ENCODE results near the gene HPCA. TPM values are rescaled to one million over a fixed set of nuclear protein-coding genes. Genes with fewer than 3 reads are reported as not detected.

Gene HPCA
- total and polyA plus RNA-seq, 10 donors, result 0.29 to 0.33 (median 0.32) TPM; not detected in 7

- intact Hi-C loops (cut with DNase I; ENCODE audit: low total_unique reads), result no loop called here
- peaks cover 0 to 33% (median 4%) of the 10 kb centered on the region in 7 donors for H3K27me3 ChIP-seq (replicated peaks in 1 of 7)
- H3K36me3 ChIP-seq, result no peaks in the 10 kb centered on the region
- H3K9me3 ChIP-seq, result no peaks in the 10 kb centered on the region
- DNase-seq, result no peak
- H3K4me1 ChIP-seq, result peaks cover 0 to 5% (median 1%) of the 10 kb centered on the region in 6 donors
- no peak overlapping the region for H3K27ac ChIP-seq
- no peak overlapping the region for H3K4me3 ChIP-seq
- 84 to 89% (median 85%) methylated on average over 7 of the region's 7 CpGs for WGBS, 5 donors
- TF ChIP-seq CTCF (IDR thresholded peaks at IDR 0.05 in 8 of 11, conservative IDR thresholded peaks at IDR 0.05 in 3 of 11) (no peak), POLR2A (IDR thresholded peaks at IDR 0.05) (no peak), POLR2AphosphoS5 (IDR thresholded peaks at IDR 0.05) (no peak)
Observed at GRCh38 chr1:32906654-32907053, 20.4 kb downstream of the HPCA start.

- Histone ChIP-seq H3K36me3 (no peaks in the 10 kb centered on the region), H3K27ac (no peak overlapping the region), H3K4me3 (no peak overlapping the region), H3K9me3 (no peaks in the 10 kb centered on the region), H3K27me3 (replicated peaks in 1 of 7) (peaks cover 0 to 25% (median 0%) of the 10 kb centered on the region in 7 donors), H3K4me1 (no peaks in the 10 kb centered on the region)
- TF ChIP-seq POLR2A (IDR thresholded peaks at IDR 0.05) (no peak), POLR2AphosphoS5 (IDR thresholded peaks at IDR 0.05) (no peak), CTCF (IDR thresholded peaks at IDR 0.05 in 8 of 11, conservative IDR thresholded peaks at IDR 0.05 in 3 of 11) (no peak)
- no peak for DNase-seq
- intact Hi-C loops (cut with DNase I; ENCODE audit: low total_unique reads), result no loop called here
- 25 to 38% (median 31%) methylated on average over 4 of the region's 4 CpGs for WGBS, 5 donors
Observed at GRCh38 chr1:32907435-32907834, 21.1 kb downstream of the HPCA start.

- Histone ChIP-seq H3K4me1 (no peaks in the 10 kb centered on the region), H3K4me3 (no peak overlapping the region), H3K27me3 (replicated peaks in 1 of 7) (peaks cover 0 to 20% (median 0%) of the 10 kb centered on the region in 7 donors), H3K27ac (no peak overlapping the region), H3K36me3 (no peaks in the 10 kb centered on the region), H3K9me3 (no peaks in the 10 kb centered on the region)
- intact Hi-C loops (cut with DNase I; ENCODE audit: low total_unique reads), result no loop called here
- TF ChIP-seq POLR2AphosphoS5 (IDR thresholded peaks at IDR 0.05) (no peak), CTCF (IDR thresholded peaks at IDR 0.05 in 8 of 11, conservative IDR thresholded peaks at IDR 0.05 in 3 of 11) (no peak), POLR2A (IDR thresholded peaks at IDR 0.05) (no peak)
- DNase-seq, result no peak
- 89 to 94% (median 93%) methylated on average over 5 of the region's 5 CpGs for WGBS, 5 donors
Observed at GRCh38 chr1:32910319-32910718, 24.0 kb downstream of the HPCA start.

- Histone ChIP-seq H3K27ac (no peak overlapping the region), H3K4me3 (no peak overlapping the region), H3K4me1 (peaks cover 0 to 8% (median 0%) of the 10 kb centered on the region in 6 donors), H3K9me3 (no peaks in the 10 kb centered on the region), H3K27me3 (replicated peaks in 1 of 7) (peaks cover 0 to 51% (median 7%) of the 10 kb centered on the region in 7 donors), H3K36me3 (no peaks in the 10 kb centered on the region)
- intact Hi-C loops (cut with DNase I; ENCODE audit: low total_unique reads), result no loop called here
- no peak for DNase-seq
- 82 to 95% (median 86%) methylated on average over 12 of the region's 12 CpGs for WGBS, 5 donors
- TF ChIP-seq POLR2A (IDR thresholded peaks at IDR 0.05), result no peak
- TF ChIP-seq POLR2AphosphoS5 (IDR thresholded peaks at IDR 0.05), result no peak
- no peak for TF ChIP-seq CTCF (IDR thresholded peaks at IDR 0.05 in 8 of 11, conservative IDR thresholded peaks at IDR 0.05 in 3 of 11)
Observed at GRCh38 chr1:32915766-32916706, 29.7 kb downstream of the HPCA start.
